ENCODE results near the gene HASPIN.

HASPIN gene

DNA sequence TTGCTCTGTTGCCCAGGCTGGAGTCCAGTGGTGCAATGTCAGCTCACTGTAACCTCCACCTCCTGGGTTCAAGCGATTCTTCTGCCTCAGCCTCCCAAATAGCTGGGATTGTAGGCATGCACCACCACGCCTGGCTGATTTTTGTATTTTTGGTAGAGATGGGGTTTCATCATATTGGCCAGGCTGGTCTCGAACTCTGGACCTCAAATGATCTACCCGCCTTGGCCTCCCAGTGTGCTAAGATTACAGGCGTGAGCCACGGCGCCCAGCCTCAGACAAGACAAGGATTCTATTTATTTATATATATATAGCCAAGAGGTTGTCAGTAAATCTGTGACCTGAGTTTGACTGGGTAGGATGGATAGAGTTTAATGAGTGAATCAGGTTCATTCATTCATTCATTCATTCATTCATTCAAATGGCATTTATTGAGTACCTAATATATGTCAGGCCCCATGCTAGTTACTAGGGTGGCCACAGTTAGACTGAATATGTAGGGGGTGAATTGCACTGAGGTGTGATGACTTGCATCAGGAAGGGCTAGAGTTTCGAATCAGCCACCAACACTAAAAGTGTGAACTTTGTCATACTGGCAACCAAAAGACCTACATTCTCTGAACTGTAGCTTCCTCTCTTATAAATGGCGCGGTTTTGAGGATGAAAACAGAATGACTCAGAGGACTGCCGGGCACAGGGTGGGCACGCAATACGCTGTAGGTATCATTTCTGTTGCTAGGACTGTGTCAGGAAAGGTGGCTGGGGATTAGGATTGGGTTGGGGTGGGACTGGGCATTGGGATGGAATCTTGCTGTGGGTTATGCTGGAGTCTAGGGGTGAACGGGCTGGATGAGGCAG is 39.4 kb downstream of the HASPIN start:
- no peaks in the 10 kb centered on the region for H3K36me3 ChIP-seq
- no peak overlapping the region for H3K27ac ChIP-seq
- no peaks in the 10 kb centered on the region for H3K9me3 ChIP-seq
- peaks cover 13% of the 10 kb centered on the region in 2 experiments for H3K4me1 ChIP-seq (ENCODE audit: control insufficient read depth in 1 of 2, insufficient read depth in 1 of 2, low read depth in 1 of 2, low read length in 1 of 2)
- TF ChIP-seq, protein P1, sequence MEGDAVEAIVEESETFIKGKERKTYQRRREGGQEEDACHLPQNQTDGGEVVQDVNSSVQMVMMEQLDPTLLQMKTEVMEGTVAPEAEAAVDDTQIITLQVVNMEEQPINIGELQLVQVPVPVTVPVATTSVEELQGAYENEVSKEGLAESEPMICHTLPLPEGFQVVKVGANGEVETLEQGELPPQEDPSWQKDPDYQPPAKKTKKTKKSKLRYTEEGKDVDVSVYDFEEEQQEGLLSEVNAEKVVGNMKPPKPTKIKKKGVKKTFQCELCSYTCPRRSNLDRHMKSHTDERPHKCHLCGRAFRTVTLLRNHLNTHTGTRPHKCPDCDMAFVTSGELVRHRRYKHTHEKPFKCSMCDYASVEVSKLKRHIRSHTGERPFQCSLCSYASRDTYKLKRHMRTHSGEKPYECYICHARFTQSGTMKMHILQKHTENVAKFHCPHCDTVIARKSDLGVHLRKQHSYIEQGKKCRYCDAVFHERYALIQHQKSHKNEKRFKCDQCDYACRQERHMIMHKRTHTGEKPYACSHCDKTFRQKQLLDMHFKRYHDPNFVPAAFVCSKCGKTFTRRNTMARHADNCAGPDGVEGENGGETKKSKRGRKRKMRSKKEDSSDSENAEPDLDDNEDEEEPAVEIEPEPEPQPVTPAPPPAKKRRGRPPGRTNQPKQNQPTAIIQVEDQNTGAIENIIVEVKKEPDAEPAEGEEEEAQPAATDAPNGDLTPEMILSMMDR (IDR thresholded peaks at IDR 0.05), result no peak
- no peak overlapping the region for H3K4me3 ChIP-seq (ENCODE audit: low read depth in 1 of 2, low read length in 1 of 2)
- no peaks in the 10 kb centered on the region for H3K27me3 ChIP-seq

DNA sequence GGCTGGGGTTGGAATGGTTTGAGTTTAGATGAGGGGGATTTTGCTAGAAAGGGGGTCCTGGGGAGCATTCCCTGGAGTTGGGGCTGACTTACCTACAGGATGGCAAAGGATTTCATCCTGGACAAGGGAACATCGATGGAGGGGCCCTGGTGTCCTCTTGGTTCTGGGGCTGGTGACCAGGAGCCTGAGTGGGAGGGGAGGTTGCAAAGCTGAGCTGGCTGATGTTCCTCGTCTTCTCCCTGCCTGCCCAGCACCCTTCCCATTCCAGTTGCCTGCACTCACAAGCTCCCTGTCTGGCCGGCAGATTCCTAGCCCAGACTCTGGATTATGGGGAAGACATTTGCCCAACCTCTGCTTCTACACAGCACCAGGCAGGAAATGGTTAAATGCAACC is 40.1 kb downstream of the HASPIN start:
- Histone ChIP-seq H3K36me3 (no peaks in the 10 kb centered on the region), H3K27me3 (no peaks in the 10 kb centered on the region), H3K9me3 (no peaks in the 10 kb centered on the region), H3K4me3 (ENCODE audit: low read depth in 1 of 2, low read length in 1 of 2) (no peak overlapping the region), H3K27ac (no peak overlapping the region), H3K4me1 (ENCODE audit: control insufficient read depth in 1 of 2, insufficient read depth in 1 of 2, low read depth in 1 of 2, low read length in 1 of 2) (peaks cover 13% of the 10 kb centered on the region in 2 experiments)
- TF ChIP-seq, protein P1 (IDR thresholded peaks at IDR 0.05), result no peak

DNA sequence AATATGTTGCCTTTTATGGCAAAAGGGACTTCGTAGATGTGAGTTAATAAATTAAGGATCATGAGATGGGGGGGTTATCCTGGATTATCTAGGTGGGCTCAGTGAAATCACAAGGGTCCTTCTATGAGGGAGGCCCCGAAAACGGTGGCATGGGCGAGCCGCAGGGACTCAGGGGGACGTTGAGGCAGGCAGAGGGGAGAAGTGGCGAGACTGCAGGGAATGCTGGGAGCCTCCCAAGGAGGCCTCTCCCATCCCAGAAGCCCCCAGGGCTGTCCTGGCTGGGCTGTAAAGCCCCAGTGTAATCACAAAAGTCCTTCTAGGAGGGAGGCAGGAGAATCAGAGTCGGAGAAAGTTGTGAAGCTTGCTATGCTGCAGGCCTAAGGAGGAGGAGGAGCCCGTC is 42.3 kb downstream of the HASPIN start:
- Histone ChIP-seq H3K27ac (peak overlapping the region; percentile 41), H3K27me3 (no peaks in the 10 kb centered on the region), H3K36me3 (no peaks in the 10 kb centered on the region), H3K4me3 (ENCODE audit: low read depth in 1 of 2, low read length in 1 of 2) (peak overlapping the region in 1 of 2 experiments; percentile 18), H3K9me3 (no peaks in the 10 kb centered on the region), H3K4me1 (ENCODE audit: control insufficient read depth in 1 of 2, insufficient read depth in 1 of 2, low read depth in 1 of 2, low read length in 1 of 2) (peaks cover 13 to 19% of the 10 kb centered on the region in 2 experiments)
- TF ChIP-seq, protein P1 (IDR thresholded peaks at IDR 0.05), result no peak

DNA sequence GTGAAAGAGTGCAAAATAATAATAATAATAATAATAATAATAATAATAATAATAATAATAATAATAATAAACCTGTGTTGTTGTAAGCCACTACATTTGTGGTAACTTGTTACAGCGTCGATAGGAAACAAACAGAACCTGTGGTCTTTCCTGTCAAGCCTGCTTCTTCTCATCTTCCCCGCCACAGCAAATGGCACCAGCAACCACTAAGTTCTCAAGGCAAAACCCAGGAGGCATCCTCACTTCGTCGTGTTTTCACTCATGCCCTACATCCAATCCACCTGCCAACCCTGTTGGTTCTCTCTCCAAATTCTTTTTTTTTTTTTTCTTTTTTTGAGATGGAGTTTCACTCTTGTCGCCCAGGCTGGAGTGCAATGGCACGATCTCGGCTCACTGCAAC is 43.1 kb downstream of the HASPIN start:
- H3K4me1 ChIP-seq (ENCODE audit: control insufficient read depth in 1 of 2, insufficient read depth in 1 of 2, low read depth in 1 of 2, low read length in 1 of 2), result peaks cover 13 to 19% of the 10 kb centered on the region in 2 experiments
- TF ChIP-seq, protein P1 (IDR thresholded peaks at IDR 0.05), result no peak
- H3K27me3 ChIP-seq, result no peaks in the 10 kb centered on the region
- no peak overlapping the region for H3K27ac ChIP-seq
- H3K9me3 ChIP-seq, result no peaks in the 10 kb centered on the region
- H3K4me3 ChIP-seq (ENCODE audit: low read depth in 1 of 2, low read length in 1 of 2), result no peak overlapping the region
- no peaks in the 10 kb centered on the region for H3K36me3 ChIP-seq

DNA sequence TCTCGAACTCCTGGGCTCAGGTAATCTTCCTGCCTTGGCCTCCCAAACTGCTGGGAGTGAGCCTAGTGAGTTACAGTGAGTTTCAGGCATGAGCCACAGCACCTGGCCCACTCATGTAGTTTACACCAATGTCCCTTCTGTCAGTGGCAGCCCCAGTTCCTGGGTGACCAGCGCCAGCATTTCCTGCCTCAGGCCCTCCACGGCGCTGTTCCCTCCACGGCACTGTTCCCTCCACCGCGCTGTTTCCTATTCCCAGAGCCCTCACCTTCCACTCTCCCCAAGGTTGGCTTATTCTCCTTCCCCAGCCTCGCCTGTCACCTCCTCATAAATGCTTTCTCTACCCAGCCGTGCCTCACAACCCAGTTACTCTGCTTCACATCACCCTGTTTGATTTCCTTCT is 44.6 kb downstream of the HASPIN start:
- Histone ChIP-seq H3K4me3 (ENCODE audit: low read depth in 1 of 2, low read length in 1 of 2) (no peak overlapping the region), H3K4me1 (ENCODE audit: control insufficient read depth in 1 of 2, insufficient read depth in 1 of 2, low read depth in 1 of 2, low read length in 1 of 2) (peaks cover 13 to 19% of the 10 kb centered on the region in 2 experiments), H3K9me3 (no peaks in the 10 kb centered on the region), H3K27me3 (no peaks in the 10 kb centered on the region), H3K36me3 (no peaks in the 10 kb centered on the region), H3K27ac (no peak overlapping the region)
- TF ChIP-seq, protein P1 (IDR thresholded peaks at IDR 0.05), result no peak
